ENCODE measurements around the gene ADM.

ADM gene

GRCh38 chr11:10328314-10329098 is 23.6 kb downstream of the ADM start:
- DNase-seq (ENCODE audit: low read depth in 2 of 2), result no peak

GRCh38 chr11:10329356-10329755 is 24.5 kb downstream of the ADM start:
- no peak for DNase-seq (ENCODE audit: low read depth in 2 of 2)

- no peak for DNase-seq (ENCODE audit: low read depth in 2 of 2)
Measured at GRCh38 chr11:10329935-10330334, 25.1 kb downstream of the ADM start.

- DNase-seq (ENCODE audit: low read depth in 2 of 2), result no peak
Measured at GRCh38 chr11:10331548-10332289, 26.8 kb downstream of the ADM start.

GRCh38 chr11:10333490-10333889 is 28.6 kb downstream of the ADM start:
- no peak for DNase-seq (ENCODE audit: low read depth in 2 of 2)

DNA sequence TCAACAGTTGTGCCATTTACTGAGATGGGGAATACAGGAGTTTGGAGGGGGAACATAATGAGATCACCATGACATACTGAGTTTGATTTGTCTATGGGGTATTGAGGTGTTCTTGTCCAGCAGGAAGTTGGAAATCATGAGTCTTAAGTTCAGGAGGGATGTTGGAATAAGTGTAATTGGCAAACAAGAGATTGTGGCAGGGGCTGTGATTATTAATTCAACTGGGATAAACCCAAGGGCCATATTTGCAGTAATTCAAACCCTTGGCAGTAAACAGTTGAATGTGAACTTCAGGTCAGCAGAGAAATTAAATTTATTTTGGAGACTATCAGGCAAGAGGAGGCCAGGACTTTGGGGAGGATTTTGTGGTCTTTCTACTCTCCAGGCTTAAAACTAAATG is 33.4 kb downstream of the ADM start:
- DNase-seq (ENCODE audit: low read depth in 2 of 2), result no peak

DNA sequence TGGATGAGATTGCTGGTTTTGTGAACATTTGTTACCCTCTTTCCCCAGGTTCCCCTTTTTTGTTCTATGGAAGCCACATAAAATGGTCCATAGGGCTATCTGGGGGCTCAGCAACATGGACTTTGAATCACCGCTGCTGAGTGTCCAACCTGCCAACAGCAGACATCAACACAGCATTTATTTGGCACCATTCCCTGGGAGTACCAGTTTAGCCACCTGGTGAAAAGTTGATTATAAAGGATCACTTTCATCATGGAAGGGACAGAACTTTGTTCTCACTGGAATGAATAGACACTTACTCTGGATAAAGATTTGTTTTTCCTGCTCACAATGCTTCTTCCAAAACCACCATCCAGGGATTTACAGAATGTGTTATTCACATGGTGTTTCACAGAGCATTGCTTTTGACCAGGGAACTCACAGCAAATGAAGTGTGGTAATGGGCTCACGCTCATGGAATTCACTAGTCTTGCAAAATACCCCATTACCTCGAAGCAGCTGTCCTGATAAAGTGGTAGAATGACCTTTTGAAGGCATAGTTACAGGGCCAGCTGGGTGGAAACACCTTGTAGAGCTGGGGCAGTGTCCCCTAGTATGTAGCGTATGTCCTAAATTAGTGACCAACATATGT is 43.9 kb downstream of the ADM start:
- DNase-seq (ENCODE audit: low read depth in 2 of 2), result no peak

DNA sequence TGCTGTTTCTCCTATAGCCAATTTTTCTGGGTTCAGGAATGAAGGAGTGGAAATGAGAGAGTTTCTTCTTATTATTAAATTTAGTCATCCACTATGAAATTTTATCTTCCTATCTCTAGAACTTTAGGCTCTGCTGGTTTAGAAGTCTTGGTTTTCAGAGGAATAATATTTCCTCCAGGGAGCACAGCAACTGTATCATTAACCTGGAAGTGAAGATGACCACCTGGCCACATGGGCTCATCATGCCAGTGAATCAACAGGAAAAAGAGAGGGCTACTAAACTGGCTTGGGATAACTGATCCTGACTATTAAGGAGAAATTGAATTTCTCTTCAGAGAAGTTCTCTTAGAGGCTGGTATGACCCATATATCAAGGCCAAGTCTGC is 44.4 kb downstream of the ADM start:
- DNase-seq (ENCODE audit: low read depth in 2 of 2), result no peak

- no peak for DNase-seq (ENCODE audit: low read depth in 2 of 2)
Measured at GRCh38 chr11:10349806-10350205, 44.9 kb downstream of the ADM start.

GRCh38 chr11:10350334-10350733 is 45.5 kb downstream of the ADM start:
- no peak for DNase-seq (ENCODE audit: low read depth in 2 of 2)

DNA sequence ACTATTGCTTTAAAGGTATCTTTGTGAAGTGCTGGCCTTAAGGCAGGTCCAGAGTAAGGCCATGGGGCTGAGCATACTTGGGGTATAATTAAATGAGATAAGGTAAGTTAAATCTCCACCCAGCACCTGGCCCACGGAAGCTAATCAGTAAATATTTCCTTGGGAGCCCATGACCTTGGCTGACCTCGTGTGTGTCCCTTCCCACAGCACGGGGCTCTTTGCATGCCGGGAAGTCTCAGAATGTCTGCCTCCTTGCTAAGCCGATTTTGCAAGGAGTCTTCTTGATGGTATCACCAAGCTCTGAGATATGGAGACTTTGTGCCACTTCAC is 46.5 kb downstream of the ADM start:
- DNase-seq (ENCODE audit: low read depth in 2 of 2), result no peak

DNA sequence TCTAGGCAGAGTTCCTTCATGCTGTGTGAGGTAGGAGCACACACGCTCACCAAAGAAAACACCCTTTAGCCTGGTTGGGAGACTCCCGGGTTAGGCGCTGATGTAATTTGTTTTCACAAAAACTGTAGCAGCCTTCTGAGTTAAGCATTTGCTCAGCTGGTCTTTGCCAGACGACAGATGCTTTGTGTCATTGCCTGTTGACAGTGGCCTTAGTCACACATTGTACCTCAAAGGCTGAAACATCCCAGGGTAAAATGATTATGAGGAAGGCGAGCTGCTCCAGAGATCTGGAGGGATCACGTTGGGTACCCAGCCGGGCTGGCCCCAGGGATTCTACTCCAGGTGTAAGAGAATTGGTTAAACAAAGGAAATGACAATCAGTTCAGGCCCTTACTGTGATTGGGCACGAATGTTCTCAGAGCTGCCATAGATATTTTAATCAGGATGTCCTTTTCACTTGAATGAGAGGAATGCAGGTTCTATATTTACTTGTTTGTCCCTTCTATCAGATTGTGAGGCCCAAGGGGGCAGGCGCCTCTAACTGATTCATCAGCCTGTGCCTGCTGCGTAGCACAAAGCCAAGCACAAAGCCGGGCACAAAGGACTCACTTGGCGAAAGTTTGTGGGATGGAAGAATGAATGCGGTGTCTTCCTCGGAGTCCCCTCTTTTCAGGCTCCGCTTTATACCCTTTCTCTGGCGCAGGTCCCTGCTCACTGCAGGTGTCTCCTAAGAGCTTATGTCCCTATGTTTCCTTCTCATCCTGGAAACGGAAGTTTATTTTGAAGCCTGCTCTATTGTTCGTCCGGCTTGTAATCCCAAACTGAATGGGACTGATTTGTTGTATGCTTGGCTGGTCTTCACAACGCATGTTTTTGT is 47.1 kb downstream of the ADM start:
- DNase-seq (ENCODE audit: low read depth in 2 of 2), result no peak

GRCh38 chr11:10352921-10353550 is 48.2 kb downstream of the ADM start:
- no peak for DNase-seq (ENCODE audit: low read depth in 2 of 2)

GRCh38 chr11:10354389-10354788 is 49.5 kb downstream of the ADM start:
- DNase-seq (ENCODE audit: low read depth in 2 of 2), result no peak

GRCh38 chr11:10355257-10355661 is 50.4 kb downstream of the ADM start:
- no peak for DNase-seq (ENCODE audit: low read depth in 2 of 2)

- DNase-seq (ENCODE audit: low read depth in 2 of 2), result no peak
Measured at GRCh38 chr11:10356161-10356560, 51.3 kb downstream of the ADM start.
